GM18499 (cell line): Measurements from ENCODE around the gene POU4F3.
"Not testable (repeated sequence)": the region's sequence is repeated elsewhere in the genome, so short reads cannot be mapped to it uniquely, and the experiment has no call there.

ENCODE experiments used
- ATAC-seq: cut with Tn5 transposase; IDR thresholded peaks from one replicate; pipeline ENCODE4 v1.9.1; 2021; ENCODE audit warnings: moderate number of reproducible peaks; ENCODE audit not compliant: insufficient read depth, unreplicated experiment

The POU4F3 gene

DNA sequence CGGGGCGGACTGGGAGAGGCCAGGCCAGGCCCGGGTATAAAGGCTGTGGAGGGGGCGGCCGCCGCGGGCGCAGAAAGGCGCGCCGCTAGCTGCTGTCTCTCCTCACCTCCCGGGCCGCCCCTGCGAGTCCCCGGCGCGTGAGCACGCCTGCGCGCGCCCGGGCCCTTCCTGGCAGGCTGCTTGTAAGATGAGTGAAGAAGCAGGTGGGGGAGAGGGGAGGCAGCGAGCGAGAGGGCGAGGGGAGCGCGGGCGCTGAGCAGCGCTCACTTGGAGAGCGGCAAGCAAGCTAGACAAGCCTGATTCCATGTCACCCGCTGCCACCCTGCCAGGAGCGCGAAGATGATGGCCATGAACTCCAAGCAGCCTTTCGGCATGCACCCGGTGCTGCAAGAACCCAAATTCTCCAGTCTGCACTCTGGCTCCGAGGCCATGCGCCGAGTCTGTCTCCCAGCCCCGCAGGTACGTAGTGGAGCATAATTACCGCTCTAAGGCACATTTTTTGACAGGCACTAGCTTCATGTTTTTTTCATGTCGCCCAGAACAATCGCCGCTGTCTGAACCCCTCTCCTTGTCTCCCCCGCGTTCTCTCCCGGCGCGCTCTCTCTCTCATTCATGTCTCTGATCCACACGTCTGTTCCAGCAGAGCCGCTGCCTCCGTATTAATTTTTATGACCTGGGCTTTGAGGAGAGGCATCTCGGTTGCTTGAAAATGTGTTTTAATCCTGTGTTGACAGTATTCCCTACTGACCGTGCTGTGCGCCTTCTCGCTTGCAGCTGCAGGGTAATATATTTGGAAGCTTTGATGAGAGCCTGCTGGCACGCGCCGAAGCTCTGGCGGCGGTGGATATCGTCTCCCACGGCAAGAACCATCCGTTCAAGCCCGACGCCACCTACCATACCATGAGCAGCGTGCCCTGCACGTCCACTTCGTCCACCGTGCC, at the start of gene POU4F3:
POU4F3 (plus strand) TSS at position 66 of the 941 bp plus-strand sequence; CDS start at position 340, 274 bp downstream.
- ATAC-seq, result no peak

DNA sequence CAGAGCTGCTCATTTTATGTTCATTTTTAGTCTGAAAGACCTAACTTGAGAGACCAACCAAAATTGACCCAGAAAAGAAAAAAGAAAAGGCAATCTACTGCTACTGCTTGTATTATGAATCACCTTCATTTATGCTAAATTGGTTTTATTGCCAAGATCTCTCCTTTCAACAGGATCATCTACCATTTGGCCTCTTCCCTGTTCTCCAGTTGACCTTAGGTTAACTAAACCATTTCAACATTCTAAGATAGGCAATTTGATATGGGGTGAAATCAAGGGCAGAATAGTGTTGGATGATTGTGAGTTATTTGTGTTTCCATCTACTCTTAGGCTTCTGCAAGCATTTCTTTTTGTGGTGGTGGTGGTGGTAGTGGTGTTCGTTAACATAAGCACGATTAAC, 48.3 kb upstream of the POU4F3 start:
- no peak for ATAC-seq

DNA sequence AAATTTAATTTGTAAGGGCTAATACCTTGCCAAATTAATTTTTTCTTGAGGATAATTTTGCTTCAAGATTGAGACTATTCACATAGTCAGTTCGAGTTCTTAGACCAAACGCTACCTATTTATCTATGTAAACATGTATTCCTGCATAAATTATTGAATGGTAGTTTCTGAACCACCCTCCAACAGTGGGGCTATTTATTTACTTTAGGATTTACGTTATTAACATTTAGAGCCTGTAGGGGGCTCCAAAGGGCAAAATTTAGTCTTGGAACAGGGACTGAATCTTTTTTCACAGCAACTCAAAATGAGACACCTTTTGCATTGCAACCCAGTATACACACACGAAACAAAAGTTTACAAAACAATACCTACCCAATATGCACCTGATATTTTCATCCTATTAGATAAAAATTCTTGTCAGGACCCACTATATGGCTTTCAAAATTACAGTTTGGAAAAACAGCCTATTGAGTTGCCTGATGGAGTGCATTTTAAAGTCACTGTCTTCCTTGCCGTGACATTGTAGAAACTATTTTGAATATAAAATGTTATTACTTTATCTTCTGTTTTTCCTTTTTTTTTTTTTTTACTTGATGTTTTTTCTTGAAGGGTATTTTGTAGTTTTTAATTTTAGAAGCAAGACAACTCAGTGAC, 47.1 kb upstream of the POU4F3 start:
- peak; percentile 46 for ATAC-seq

GRCh38 chr5:146296245-146296644, 42.4 kb upstream of the POU4F3 start:
- ATAC-seq, result no peak

DNA sequence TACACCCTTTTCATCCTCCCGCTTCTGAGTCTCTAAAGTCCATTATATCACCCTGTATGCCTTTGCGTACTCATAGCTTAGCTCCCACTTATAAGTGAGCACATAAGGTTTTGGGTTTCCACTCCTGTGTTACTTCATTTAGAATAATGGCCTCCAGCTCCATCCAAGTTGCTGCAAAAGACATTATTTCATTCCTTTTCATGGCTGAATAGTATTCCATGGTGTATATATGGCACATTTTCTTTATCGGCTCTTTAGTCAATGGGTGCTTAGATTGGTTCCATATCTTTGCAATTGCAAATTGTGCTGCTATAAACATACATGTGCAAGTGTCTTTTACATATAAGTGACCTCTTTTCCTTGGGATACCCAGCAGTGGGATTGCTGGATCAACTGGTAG, 39.7 kb upstream of the POU4F3 start:
- not testable (repeated sequence) for ATAC-seq

- no peak for ATAC-seq
Measured at GRCh38 chr5:146301626-146302025, 37.0 kb upstream of the POU4F3 start.

DNA sequence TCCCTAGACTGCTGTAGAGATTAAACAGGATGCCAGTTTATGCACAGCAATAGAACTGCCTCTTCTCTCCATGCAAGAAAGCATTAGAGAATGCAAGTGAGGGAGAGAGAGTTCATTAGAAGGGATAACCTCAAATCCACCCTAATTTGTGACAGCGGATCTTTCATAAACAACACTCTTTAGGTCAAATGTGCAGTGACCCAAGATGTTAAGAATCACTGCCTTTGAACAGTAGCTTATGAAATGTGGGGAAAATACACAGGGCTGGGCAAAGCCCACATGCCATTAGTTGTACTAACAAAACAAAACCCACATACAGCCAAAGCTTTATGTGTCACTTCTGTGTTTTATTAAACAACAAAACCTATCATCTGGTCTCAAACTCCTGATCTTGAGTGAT, 36.2 kb upstream of the POU4F3 start:
- no peak for ATAC-seq

DNA sequence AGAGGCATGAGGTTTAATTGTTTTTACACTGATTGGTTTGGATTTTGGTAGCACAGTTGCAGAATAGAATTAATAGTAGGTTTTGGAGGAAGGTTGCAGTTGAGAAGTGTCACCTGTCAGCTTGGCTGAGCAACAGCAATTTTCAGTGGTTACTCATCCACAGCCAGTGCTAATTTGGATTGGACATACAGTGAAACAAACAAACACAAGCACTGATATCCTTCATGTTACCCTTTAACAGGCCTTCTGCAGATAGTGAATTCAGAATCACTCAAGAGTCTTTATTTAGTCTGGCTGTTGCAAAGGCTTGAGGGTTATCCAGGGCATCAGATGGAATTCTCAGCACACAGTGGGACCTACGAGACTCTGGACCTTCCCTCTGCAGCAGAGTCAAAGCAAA, 31.8 kb upstream of the POU4F3 start:
- no peak for ATAC-seq

DNA sequence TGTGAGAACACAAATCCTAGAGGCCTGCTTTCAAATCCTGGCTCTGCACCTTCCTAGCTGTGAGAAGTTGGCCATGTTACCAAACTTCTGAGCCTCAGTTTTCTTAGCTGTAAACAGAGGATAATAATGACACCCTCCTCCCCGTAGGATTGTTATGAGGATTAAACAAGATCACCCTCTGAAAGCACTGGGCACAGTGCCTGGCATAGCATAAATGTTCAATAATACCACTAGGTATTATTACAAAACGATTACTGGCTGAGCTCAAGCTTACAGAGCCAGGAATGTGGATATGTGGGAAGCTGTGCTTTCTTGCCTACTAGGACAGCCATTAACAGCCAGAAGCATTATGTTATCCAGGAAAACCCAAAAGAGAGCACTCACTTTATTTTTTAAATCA, 30.8 kb upstream of the POU4F3 start:
- no peak for ATAC-seq

- no peak for ATAC-seq
Measured at GRCh38 chr5:146310540-146310939, 28.1 kb upstream of the POU4F3 start.

DNA sequence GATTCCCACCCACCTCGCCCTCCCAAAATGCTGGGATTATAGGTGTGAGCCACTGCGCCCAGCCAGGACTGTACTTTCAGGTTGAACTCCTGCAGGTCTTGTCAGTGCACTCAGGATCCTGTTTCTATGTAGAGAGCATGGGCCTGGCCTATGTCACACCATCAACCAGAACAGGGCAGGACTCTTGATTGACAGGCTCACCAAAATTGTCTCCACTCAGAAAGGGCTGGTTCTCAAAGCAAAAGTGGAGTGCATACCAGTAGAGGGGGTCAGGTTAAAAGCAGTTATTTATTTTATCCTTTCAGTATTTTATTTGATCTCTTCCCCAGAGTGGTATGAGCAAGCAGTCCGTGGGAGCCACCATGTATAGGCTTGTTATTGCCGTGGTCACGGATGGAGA, 27.4 kb upstream of the POU4F3 start:
- ATAC-seq, result no peak

DNA sequence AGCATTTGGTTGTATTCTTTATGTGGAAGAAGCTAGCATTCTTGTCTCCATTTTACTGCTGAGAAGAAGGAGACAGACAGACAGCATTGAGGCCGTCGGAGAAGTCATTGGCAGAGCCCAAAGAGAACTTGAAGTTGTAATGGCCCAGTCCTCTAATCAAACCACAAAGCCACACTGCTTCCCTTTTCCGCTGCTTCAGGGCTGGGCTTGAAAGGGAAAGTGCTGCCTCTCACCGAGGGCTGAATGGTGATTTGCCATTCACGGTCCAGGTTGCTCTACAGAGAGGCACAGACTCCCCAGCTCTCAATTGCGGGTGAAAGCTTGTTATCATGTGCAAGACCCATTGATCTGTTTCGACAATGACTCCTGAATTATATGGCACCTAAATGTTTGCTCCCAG, 25.6 kb upstream of the POU4F3 start:
- no peak for ATAC-seq

DNA sequence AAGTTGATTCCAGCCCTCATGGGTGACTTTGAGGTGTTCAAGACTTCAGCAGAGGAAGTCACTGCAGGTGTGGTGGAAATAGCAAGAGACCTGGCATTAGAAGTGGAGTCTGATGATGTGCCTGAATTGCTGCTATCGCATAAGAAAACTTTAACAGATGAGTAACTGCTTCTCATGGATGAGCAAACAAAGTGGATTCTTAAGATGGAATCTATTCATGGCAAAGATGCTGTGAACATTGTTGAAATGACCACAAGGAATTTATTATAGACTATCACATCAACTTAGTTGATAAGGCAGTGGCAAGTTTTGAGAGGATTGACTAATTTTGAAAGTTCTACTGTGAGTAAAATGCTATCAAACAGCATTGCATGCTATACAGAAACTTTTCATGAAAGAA, 17.1 kb upstream of the POU4F3 start:
- ATAC-seq, result no peak

- ATAC-seq, result no peak
Measured at GRCh38 chr5:146327257-146327870, 11.3 kb upstream of the POU4F3 start.

DNA sequence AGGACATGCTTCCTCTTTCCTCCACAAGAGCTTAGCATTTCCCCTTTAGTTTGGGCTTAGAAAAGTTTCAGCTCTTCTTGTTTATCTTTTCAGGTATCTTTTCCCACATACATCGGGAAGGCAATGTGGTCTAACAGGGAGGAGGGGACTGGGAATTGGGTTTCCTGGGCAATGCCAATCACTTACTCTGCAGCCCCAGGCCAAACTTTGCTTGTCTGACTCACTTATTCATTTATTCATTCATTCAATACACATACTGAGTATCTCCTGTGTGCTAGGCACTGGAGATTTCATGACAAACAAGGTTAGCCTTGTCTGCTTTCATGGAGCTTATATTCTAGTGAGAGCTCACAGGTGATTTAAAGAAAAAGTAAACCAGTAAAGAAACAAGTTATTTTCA, 10.7 kb upstream of the POU4F3 start:
- no peak for ATAC-seq

DNA sequence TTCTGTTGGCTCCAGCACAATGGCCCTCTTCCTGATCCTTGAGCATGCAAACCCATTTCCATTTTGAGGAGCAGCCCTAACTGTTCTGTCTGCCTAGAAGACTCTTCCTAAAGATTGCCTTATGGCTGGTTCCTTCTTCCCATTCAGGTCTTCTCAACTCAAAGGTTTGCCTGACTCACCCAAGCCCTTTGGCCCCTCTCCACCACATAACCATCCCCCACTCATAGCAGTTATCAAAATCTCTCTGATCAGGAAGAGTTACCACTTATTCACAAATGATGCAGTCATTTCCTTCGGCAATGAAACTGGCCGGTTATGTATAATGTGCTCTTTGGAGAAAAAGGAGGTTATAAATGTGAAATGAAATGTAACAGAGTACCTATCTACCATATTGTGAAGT, 8.9 kb upstream of the POU4F3 start:
- ATAC-seq, result no peak

DNA sequence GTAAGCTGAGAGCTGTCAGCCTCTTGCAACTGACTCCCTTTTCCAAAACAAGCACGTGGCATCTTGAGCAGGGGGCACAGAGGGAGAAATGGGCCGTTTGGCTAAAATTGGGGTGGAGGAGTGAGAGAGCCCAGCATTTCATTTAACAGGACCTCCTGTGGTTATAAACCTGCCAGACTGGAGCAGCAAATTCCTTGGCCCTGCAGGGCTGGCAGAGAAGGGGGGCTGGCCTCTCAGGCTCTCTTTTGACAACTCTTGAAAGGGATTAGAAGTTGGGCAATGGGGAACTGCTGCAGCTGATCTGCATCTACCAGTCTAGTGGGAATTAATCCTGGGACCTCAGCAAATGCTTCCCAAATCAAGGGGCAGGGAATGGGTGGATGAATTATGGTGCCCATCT, 7.2 kb upstream of the POU4F3 start:
- ATAC-seq, result no peak

DNA sequence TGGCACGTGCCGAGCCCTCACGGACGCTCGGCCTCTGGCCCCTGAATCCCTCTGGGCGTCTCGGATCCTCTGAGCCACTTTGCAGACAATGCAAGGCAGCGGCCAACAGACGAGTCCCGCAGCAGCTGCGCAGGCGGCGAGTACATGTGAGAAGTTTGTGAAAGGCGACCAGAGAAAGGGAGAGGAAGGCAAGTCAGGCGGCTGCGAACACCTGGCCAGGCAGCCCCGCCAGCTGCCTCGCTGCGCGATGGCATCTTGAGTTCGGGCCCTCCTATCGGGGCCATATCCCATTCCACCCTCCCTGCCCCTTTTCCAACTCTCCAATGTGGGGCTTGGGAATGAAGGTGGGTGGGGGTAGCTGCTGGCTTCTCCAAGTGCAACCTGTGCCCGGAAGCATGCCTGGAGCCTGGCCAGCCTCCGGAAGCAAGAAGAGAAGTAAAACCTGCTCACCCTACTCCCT, 4.5 kb upstream of the POU4F3 start:
- ATAC-seq, result no peak

- no peak for ATAC-seq
Measured at GRCh38 chr5:146336197-146336596, 2.4 kb upstream of the POU4F3 start.

- no peak for ATAC-seq
Measured at GRCh38 chr5:146337264-146337904, 1.3 kb upstream of the POU4F3 start.

GRCh38 chr5:146337928-146338327, 711 bp upstream of the POU4F3 start:
- no peak for ATAC-seq
